RPMI8226 (cell line): ENCODE measurements around the gene TANGO6.

Experiments used
- DNase-seq: peaks from one replicate; pipeline ENCODE4 v3.0.0-alpha.2; 2015

Gene TANGO6

GRCh38 chr16:68869492-68870088 is 26.3 kb downstream of the TANGO6 start:
- no peak for DNase-seq

GRCh38 chr16:68873635-68874471 is 30.5 kb downstream of the TANGO6 start:
- DNase-seq: no peak

- no peak for DNase-seq
Measured at GRCh38 chr16:68875871-68876270, 32.5 kb downstream of the TANGO6 start.

GRCh38 chr16:68883685-68884084 is 40.4 kb downstream of the TANGO6 start:
- no peak for DNase-seq

- no peak for DNase-seq
Measured at GRCh38 chr16:68884401-68884800, 41.1 kb downstream of the TANGO6 start.

- no peak for DNase-seq
Measured at GRCh38 chr16:68884861-68885720, 41.8 kb downstream of the TANGO6 start.

- DNase-seq: no peak
Measured at GRCh38 chr16:68887107-68887506, 43.8 kb downstream of the TANGO6 start.

- no peak for DNase-seq
Measured at GRCh38 chr16:68889508-68890150, 46.3 kb downstream of the TANGO6 start.

GRCh38 chr16:68892214-68892613 is 48.9 kb downstream of the TANGO6 start:
- no peak for DNase-seq

- DNase-seq: no peak
Measured at GRCh38 chr16:68892898-68893297, 49.6 kb downstream of the TANGO6 start.

GRCh38 chr16:68893710-68894705 is 50.7 kb downstream of the TANGO6 start:
- no peak for DNase-seq

- DNase-seq: no peak
Measured at GRCh38 chr16:68894714-68895113, 51.4 kb downstream of the TANGO6 start.

- no peak for DNase-seq
Measured at GRCh38 chr16:68898026-68898425, 54.7 kb downstream of the TANGO6 start.

GRCh38 chr16:68900009-68900408 is 56.7 kb downstream of the TANGO6 start:
- DNase-seq: no peak

- DNase-seq: peak; percentile 43
Measured at GRCh38 chr16:68902003-68902968, 59.0 kb downstream of the TANGO6 start.

GRCh38 chr16:68902969-68903345 is 59.6 kb downstream of the TANGO6 start:
- no peak for DNase-seq

- DNase-seq: no peak
Measured at GRCh38 chr16:68907297-68907696, 64.0 kb downstream of the TANGO6 start.

- no peak for DNase-seq
Measured at GRCh38 chr16:68907781-68908181, 64.5 kb downstream of the TANGO6 start.

- no peak for DNase-seq
Measured at GRCh38 chr16:68909099-68909733, 65.9 kb downstream of the TANGO6 start.

GRCh38 chr16:68910051-68910450 is 66.7 kb downstream of the TANGO6 start:
- DNase-seq: no peak
